Vagina (tissue), 2 donors: ENCODE data around the gene FLOT1. TPM values are rescaled to one million over a fixed set of nuclear protein-coding genes. Genes with fewer than 3 reads are reported as not detected.

Source experiments
- DNase-seq, 2 donors: peaks; one replicate each; pipeline ENCODE4 v3.0.0-alpha.2; 2017; ENCODE audit errors: extremely low spot score in 2 of 2
- H3K27ac ChIP-seq: fragments of 200-600 bp; sonication (generic); one replicate; pipeline ENCODE4 v1.5.1; 2019
- H3K27me3 ChIP-seq: fragments of 200-600 bp; sonication (generic); one replicate; pipeline ENCODE4 v1.5.1; 2019
- H3K36me3 ChIP-seq, 2 donors: fragments of 200-600 bp; sonication (generic); one replicate each; pipeline ENCODE4 v1.5.1; 2017 to 2019
- H3K4me1 ChIP-seq: fragments of 200-600 bp; sonication (generic); one replicate; pipeline ENCODE4 v1.5.1; 2019
- H3K4me3 ChIP-seq, 2 donors: fragments of 200-600 bp; sonication (generic); 1 replicate in 1 of 2; 2 replicates in 1 of 2; pipeline ENCODE4 v1.5.1; 2016 to 2019
- H3K9me3 ChIP-seq: fragments of 200-600 bp; sonication (generic); one replicate; pipeline ENCODE4 v1.5.1; 2019
- CTCF ChIP-seq, 3 experiments: fragments of 450-650 bp in 2 of 3; fragments of 200-600 bp in 1 of 3; sonication (generic) in 1 of 3; IDR thresholded peaks; one replicate each; pipeline ENCODE4 v1.5.1; 2017 to 2019; ENCODE audit warnings: antibody characterized with exemption in 3 of 3, mild to moderate bottlenecking in 2 of 3, moderate library complexity in 2 of 3
- POLR2A ChIP-seq, 2 donors: fragments of 450-650 bp; IDR thresholded peaks; one replicate each; pipeline ENCODE4 v1.6.1; 2017; ENCODE audit warnings: antibody characterized with exemption in 2 of 2, mild to moderate bottlenecking in 2 of 2, moderate library complexity in 2 of 2
- POLR2AphosphoS5 ChIP-seq, 2 donors: sonication (generic); formaldehyde crosslinking; IDR thresholded peaks; one replicate each; pipeline ENCODE4 v1.9.0; 2017; ENCODE audit warnings: antibody characterized with exemption in 2 of 2, mild to moderate bottlenecking in 2 of 2, low read depth in 1 of 2; ENCODE audit not compliant: insufficient read depth in 1 of 2
- intact Hi-C: fragments of 100-400 bp; cut with DNase I; formaldehyde crosslinking; loops from one replicate; pipeline ENCODE4 v1.15.1; 2023
- total RNA-seq: library from RNA; depleted of rRNA; stranded (reverse); fragments of >200 nt; gene quantifications from one replicate; pipeline ENCODE4 v1.2.3, GENCODE V29; 2016

FLOT1 gene
- total RNA-seq, 1 donor from 2014 or later, result 165 TPM

GRCh38 chr6:30712441-30712945 is 30.0 kb downstream of the FLOT1 start:
- Histone ChIP-seq H3K4me3 (no peak overlapping the region), H3K36me3 (peaks cover 0 to 51% of the 10 kb centered on the region in 2 donors), H3K27ac (no peak overlapping the region), H3K4me1 (peaks cover 10% of the 10 kb centered on the region), H3K9me3 (no peaks in the 10 kb centered on the region), H3K27me3 (no peaks in the 10 kb centered on the region)
- intact Hi-C loops, result no loop called here
- TF ChIP-seq CTCF (IDR thresholded peaks at IDR 0.05) (no peak), POLR2A (IDR thresholded peaks at IDR 0.05) (no peak), POLR2AphosphoS5 (IDR thresholded peaks at IDR 0.05; ENCODE audit: insufficient read depth in 1 of 2, low read depth in 1 of 2) (no peak)
- DNase-seq, result no peak

GRCh38 chr6:30711758-30712380 is 30.6 kb downstream of the FLOT1 start:
- H3K27ac ChIP-seq, result no peak overlapping the region
- intact Hi-C loops, result no loop called here
- H3K27me3 ChIP-seq, result no peaks in the 10 kb centered on the region
- TF ChIP-seq CTCF (IDR thresholded peaks at IDR 0.05) (no peak), POLR2A (IDR thresholded peaks at IDR 0.05) (no peak), POLR2AphosphoS5 (IDR thresholded peaks at IDR 0.05; ENCODE audit: insufficient read depth in 1 of 2, low read depth in 1 of 2) (no peak)
- no peak for DNase-seq
- peaks cover 0 to 58% of the 10 kb centered on the region in 2 donors for H3K36me3 ChIP-seq
- H3K9me3 ChIP-seq, result no peaks in the 10 kb centered on the region
- peaks cover 10% of the 10 kb centered on the region for H3K4me1 ChIP-seq
- H3K4me3 ChIP-seq, result no peak overlapping the region

- DNase-seq, result no peak
- peaks cover 0 to 61% of the 10 kb centered on the region in 2 donors for H3K36me3 ChIP-seq
- H3K9me3 ChIP-seq, result no peaks in the 10 kb centered on the region
- no peaks in the 10 kb centered on the region for H3K27me3 ChIP-seq
- no peaks in the 10 kb centered on the region for H3K4me1 ChIP-seq
- no peak overlapping the region for H3K4me3 ChIP-seq
- no peak for TF ChIP-seq POLR2AphosphoS5 (IDR thresholded peaks at IDR 0.05; ENCODE audit: insufficient read depth in 1 of 2, low read depth in 1 of 2)
- TF ChIP-seq CTCF (IDR thresholded peaks at IDR 0.05), result no peak
- no peak for TF ChIP-seq POLR2A (IDR thresholded peaks at IDR 0.05)
- no peak overlapping the region for H3K27ac ChIP-seq
- intact Hi-C loops, result no loop called here
Observed at GRCh38 chr6:30709101-30709868, 33.2 kb downstream of the FLOT1 start.

GRCh38 chr6:30707281-30707850 is 35.1 kb downstream of the FLOT1 start:
- H3K36me3 ChIP-seq, result peaks cover 0 to 49% of the 10 kb centered on the region in 2 donors
- intact Hi-C loops, result no loop called here
- no peak for DNase-seq
- no peaks in the 10 kb centered on the region for H3K4me1 ChIP-seq
- no peaks in the 10 kb centered on the region for H3K9me3 ChIP-seq
- no peak overlapping the region for H3K4me3 ChIP-seq
- H3K27ac ChIP-seq, result no peak overlapping the region
- H3K27me3 ChIP-seq, result no peaks in the 10 kb centered on the region
- TF ChIP-seq POLR2A (IDR thresholded peaks at IDR 0.05) (no peak), POLR2AphosphoS5 (IDR thresholded peaks at IDR 0.05; ENCODE audit: insufficient read depth in 1 of 2, low read depth in 1 of 2) (no peak), CTCF (IDR thresholded peaks at IDR 0.05) (no peak)
